GM10248 (cell line): ENCODE measurements around the gene CCNJL.

Experiments
- CTCF ChIA-PET: fragments of 300-600 bp; sonication (Branson Sonifier 250); formaldehyde crosslinking; extraction: SDS; loops from one replicate; lab custom pipeline; 2021; ENCODE audit warnings: antibody characterized with exemption; lab: Yijun Ruan, JAX
- POLR2A ChIA-PET: fragments of 350-650 bp; sonication (Branson Sonifier 250); formaldehyde crosslinking; extraction: SDS; loops from one replicate; lab custom pipeline; 2020; ENCODE audit warnings: antibody characterized with exemption; lab: Yijun Ruan, JAX
- DNase-seq: peaks from one replicate; pipeline ENCODE4 v3.0.0; 2012; ENCODE audit errors: extremely low spot score
- TF ChIP-seq, protein P1 (sequence below): IDR thresholded peaks from 2 replicates; pipeline ENCODE4 v1.5.1; 2012; ENCODE audit warnings: mild to moderate bottlenecking, low read depth; ENCODE audit errors: extremely low read depth, missing control alignments, control extremely low read depth

Gene CCNJL

DNA sequence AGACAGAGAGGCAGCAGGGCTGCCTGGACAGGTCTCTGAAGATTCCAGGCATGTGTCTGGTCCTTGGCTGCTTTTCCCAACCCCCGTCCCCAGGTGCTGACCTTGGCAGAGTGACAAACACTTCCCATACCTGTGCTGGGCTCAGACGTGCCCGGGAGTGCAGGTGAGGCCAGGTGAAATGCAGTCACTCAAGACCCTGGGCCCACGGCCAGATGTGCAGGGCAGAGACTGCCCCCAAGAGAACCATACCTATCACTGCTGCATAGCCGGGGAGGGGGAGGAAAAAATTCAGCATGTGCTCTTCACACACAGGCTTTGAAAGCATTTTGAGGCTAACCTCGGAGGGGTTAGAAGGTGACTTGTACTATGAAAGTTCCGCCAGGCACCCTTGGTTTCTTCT is 22.6 kb downstream of the CCNJL start:
- TF ChIP-seq, protein P1, sequence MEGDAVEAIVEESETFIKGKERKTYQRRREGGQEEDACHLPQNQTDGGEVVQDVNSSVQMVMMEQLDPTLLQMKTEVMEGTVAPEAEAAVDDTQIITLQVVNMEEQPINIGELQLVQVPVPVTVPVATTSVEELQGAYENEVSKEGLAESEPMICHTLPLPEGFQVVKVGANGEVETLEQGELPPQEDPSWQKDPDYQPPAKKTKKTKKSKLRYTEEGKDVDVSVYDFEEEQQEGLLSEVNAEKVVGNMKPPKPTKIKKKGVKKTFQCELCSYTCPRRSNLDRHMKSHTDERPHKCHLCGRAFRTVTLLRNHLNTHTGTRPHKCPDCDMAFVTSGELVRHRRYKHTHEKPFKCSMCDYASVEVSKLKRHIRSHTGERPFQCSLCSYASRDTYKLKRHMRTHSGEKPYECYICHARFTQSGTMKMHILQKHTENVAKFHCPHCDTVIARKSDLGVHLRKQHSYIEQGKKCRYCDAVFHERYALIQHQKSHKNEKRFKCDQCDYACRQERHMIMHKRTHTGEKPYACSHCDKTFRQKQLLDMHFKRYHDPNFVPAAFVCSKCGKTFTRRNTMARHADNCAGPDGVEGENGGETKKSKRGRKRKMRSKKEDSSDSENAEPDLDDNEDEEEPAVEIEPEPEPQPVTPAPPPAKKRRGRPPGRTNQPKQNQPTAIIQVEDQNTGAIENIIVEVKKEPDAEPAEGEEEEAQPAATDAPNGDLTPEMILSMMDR: no peak
- ChIA-PET CTCF (no interaction called here), POLR2A (no interaction called here)
- DNase-seq: no peak

DNA sequence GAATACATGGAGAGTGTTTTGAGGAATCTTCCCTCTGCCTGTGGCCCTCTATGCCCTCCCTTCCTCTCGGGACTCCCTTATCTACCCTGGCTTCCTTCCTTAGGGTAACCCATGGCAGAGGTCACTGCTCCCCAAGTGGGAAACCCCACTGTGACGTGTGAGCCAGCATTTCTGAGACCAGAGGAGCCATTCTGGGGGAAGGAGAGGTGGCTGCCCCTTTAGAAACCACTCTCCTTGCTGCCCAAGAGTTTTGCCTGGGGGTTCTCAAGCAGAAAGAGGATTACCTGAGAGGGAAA is 23.1 kb downstream of the CCNJL start:
- no peak for DNase-seq
- CTCF ChIA-PET: no interaction called here
- POLR2A ChIA-PET: no interaction called here
- TF ChIP-seq, protein P1: no peak

DNA sequence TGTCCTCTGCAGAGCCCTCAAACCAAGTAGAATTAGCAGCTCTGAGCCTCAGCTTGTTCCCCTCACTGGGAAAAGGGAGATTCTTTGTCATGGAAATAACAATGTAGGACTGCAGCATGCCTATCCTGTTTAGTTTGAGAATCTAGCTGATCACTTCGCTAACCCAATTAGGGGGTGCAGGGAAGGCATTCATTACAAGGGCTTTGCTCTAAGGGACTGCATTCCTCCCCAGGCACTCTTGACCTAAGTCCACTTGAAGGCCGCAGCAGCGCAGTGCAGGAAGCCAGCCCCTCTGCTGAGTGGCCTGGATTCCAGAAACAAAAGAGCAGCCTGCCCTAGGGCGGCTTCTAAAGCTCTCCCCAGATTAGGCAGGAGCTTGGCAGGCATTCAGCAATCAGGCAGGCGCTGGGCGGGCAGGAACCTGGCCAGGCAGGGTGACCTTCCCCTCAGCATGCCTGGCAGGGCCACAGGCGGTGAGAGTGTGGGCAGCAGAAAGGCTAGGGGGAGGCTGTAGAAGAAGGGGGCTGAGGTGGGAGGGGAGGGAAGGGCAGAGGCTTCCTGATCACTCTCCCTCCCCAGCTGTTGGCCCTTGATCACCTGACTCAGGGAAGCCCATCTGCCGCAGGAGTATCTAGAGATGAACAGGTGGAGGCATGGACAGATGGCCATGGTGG is 24.8 kb downstream of the CCNJL start:
- TF ChIP-seq, protein P1: no peak
- ChIA-PET CTCF (interaction anchor here (0.6 to 1.2 kb wide), 3 partner anchors 19 to 89 kb away, joined by 3 read pairs; no protein-coding TSS in a partner anchor), POLR2A (no interaction called here)
- DNase-seq: no peak

DNA sequence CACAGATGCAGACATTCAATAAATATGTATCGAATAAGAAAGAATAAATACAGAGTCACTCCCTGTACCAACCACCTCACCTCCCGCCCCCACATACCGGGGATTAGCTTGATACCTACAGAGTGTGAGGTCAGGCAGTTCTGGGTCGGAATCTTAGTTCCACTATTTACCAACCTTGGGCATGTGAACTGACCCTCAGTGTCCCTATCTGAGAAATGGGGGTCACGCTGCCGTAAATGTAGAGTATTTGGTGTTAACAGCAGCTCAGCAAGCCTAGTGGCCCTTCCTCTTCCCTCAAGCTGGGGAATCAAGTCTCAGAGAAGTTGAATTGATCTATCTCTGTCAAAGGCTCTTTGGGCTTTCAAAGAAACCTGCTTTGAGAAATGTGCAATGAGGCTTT is 25.4 kb downstream of the CCNJL start:
- POLR2A ChIA-PET: no interaction called here
- DNase-seq: no peak
- TF ChIP-seq, protein P1: no peak
- CTCF ChIA-PET: interaction anchor here (0.6 to 1.2 kb wide), 3 partner anchors 20 to 88 kb away, joined by 3 read pairs; no protein-coding TSS in a partner anchor

DNA sequence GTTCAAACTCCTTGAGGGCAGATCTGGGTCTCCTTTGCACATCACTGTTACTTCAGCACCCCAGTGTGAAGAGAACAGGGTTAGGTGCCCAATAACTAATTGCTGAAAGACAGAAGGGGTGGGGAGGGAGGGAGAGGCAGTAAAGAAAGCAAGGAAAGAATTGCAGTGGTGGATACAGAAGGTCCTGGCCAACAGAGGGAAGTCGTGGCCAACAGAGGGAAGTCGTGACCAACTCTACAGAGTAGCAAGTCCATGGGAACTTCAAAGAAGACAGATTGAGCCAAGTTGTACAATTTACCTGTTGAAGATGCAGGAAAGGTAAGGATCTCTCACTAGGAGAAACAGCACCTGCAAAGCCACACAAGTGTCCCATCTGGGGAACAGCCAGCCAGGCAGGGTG is 27.0 kb downstream of the CCNJL start:
- ChIA-PET CTCF (interaction anchor here (1.2 kb wide), 1 partner anchor 59 kb away, joined by 3 read pairs; no protein-coding TSS in a partner anchor), POLR2A (interaction anchor here (0.5 kb wide), 1 partner anchor 134 kb away, joined by 3 read pairs; the partner anchor contains the start of gene SLU7)
- no peak for DNase-seq
- TF ChIP-seq, protein P1: no peak

DNA sequence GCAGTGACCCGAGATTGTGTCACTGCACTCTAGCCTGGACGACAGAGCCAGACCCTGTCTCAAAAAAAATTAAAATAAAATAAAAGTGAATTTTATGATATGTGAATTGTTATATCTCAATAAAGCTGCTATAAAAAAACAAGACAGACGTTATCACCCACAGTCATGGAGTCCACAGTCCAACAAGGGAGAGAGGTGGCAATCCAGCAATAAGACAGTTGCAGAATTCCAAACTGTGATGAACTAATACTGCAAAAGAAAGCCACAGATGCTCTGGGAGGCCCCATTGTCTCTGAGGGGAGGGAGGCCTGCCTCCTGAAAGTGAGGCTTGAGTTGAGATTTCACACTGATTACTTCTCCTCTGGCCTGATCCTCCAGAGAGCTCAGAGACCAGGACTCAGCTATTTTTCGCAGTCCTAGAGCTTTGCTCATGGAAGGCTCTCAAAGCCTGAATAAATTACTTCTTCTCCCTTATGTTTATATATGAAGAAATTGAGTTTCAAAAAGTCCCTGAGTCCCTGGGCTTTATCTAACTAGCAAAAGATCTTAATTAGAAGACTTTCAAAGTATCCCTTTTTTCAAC is 28.0 kb downstream of the CCNJL start:
- TF ChIP-seq, protein P1: no peak
- ChIA-PET POLR2A (no interaction called here), CTCF (interaction anchor here (1.0 to 1.2 kb wide), 2 partner anchors 25 to 60 kb away, joined by 3 read pairs; no protein-coding TSS in a partner anchor)
- no peak for DNase-seq
